Common myeloid progenitor, CD34-positive (primary cell): ENCODE data around the gene ZFX.
"Not testable (repeated sequence)": the region's sequence is repeated elsewhere in the genome, so short reads cannot be mapped to it uniquely, and the experiment has no call there.

ENCODE experiments used
- CTCF ChIA-PET: fragments of 350-600 bp; sonication (Branson Sonifier 250); formaldehyde crosslinking; loops from one replicate; lab custom pipeline; 2021; ENCODE audit warnings: antibody characterized with exemption; lab: Charles Lee
- POLR2A ChIA-PET: fragments of 350-600 bp; sonication (Branson Sonifier 250); formaldehyde crosslinking; loops from one replicate; lab custom pipeline; 2021; ENCODE audit warnings: antibody characterized with exemption; lab: Charles Lee
- DNase-seq, 3 donors: peaks; one replicate each; pipeline versions ENCODE4 v3.0.0 to v3.0.0-alpha.2; 2013
- H3K27ac ChIP-seq, 2 experiments: 1 replicate in 1 of 2; 2 replicates in 1 of 2; pipeline ENCODE4 v1.7.0; 2013; ENCODE audit warnings: inconsistent platforms in 2 of 2, low read length in 2 of 2, mild to moderate bottlenecking in 2 of 2, low read depth in 1 of 2, moderate library complexity in 1 of 2; ENCODE audit not compliant: severe bottlenecking in 2 of 2, insufficient read depth in 1 of 2, poor library complexity in 1 of 2
- H3K27me3 ChIP-seq, 5 experiments: replicated peaks in 2 of 5; 1 replicate in 3 of 5; 2 replicates in 2 of 5; pipeline versions ENCODE4 v1.6.1 to v1.7.0; 2013; ENCODE audit warnings: low read length in 4 of 5, mild to moderate bottlenecking in 2 of 5, moderate library complexity in 2 of 5, inconsistent platforms in 1 of 5; ENCODE audit not compliant: insufficient read depth in 5 of 5, control insufficient read depth in 4 of 5
- H3K36me3 ChIP-seq, 4 experiments: 1 replicate in 2 of 4; 2 replicates in 2 of 4; pipeline versions ENCODE4 v1.6.1 to v1.7.0; 2013; ENCODE audit warnings: low read length in 3 of 4, control low read depth in 1 of 4, mild to moderate bottlenecking in 1 of 4; ENCODE audit not compliant: control insufficient read depth in 4 of 4, insufficient read depth in 4 of 4
- H3K4me1 ChIP-seq, 4 experiments: 1 replicate in 3 of 4; 2 replicates in 1 of 4; pipeline versions ENCODE4 v1.6.1 to v1.7.1; 2013; ENCODE audit warnings: low read length in 3 of 4, mild to moderate bottlenecking in 3 of 4, control low read depth in 1 of 4, inconsistent platforms in 1 of 4, moderate library complexity in 1 of 4; ENCODE audit not compliant: control insufficient read depth in 4 of 4, insufficient read depth in 4 of 4; ENCODE audit errors: control extremely low read depth in 1 of 4
- H3K4me3 ChIP-seq, 7 experiments: 1 replicate in 4 of 7; 2 replicates in 3 of 7; pipeline versions ENCODE4 v1.5.1 to v1.7.0; 2013; ENCODE audit warnings: mild to moderate bottlenecking in 7 of 7, low read length in 6 of 7, moderate library complexity in 6 of 7, inconsistent platforms in 2 of 7, low read depth in 2 of 7, control low read depth in 1 of 7; ENCODE audit not compliant: insufficient read depth in 4 of 7, control insufficient read depth in 1 of 7; ENCODE audit errors: extremely low read depth in 1 of 7
- H3K9me3 ChIP-seq, 5 experiments: 1 replicate in 4 of 5; 2 replicates in 1 of 5; pipeline versions ENCODE4 v1.6.1 to v1.7.1; 2013; ENCODE audit warnings: low read length in 4 of 5, mild to moderate bottlenecking in 2 of 5, inconsistent platforms in 1 of 5, low read depth in 1 of 5, moderate library complexity in 1 of 5; ENCODE audit not compliant: control insufficient read depth in 4 of 5, insufficient read depth in 2 of 5; ENCODE audit errors: control extremely low read depth in 1 of 5
- WGBS: methylation state at CpG from one replicate; pipeline ENCODE4 v1.1.5; 2013; ENCODE audit not compliant: insufficient coverage; 5-methylcytosine and 5-hydroxymethylcytosine counted together

The ZFX gene

GRCh38 chrX:24131476-24131875, 18.1 kb upstream of the ZFX start:
- no peaks in the 10 kb centered on the region for H3K4me1 ChIP-seq
- CTCF ChIA-PET, result no interaction called here
- no peak for DNase-seq
- H3K4me3 ChIP-seq, result no peak overlapping the region
- no peaks in the 10 kb centered on the region for H3K9me3 ChIP-seq
- no CpG with 5 or more reads among the region's 1 CpG for WGBS
- POLR2A ChIA-PET, result no interaction called here
- H3K27ac ChIP-seq, result no peak overlapping the region
- peaks cover 0 to 16% (median 0%) of the 10 kb centered on the region in 5 experiments for H3K27me3 ChIP-seq
- no peaks in the 10 kb centered on the region for H3K36me3 ChIP-seq

- DNase-seq, result no peak
- 83% methylated on average over 3 of the region's 5 CpGs for WGBS
- ChIA-PET CTCF (interaction anchor here (1.7 kb wide), 1 partner anchor 49 kb away, joined by 3 read pairs; no protein-coding TSS in a partner anchor), POLR2A (no interaction called here)
- Histone ChIP-seq H3K4me1 (no peaks in the 10 kb centered on the region), H3K27ac (no peak overlapping the region), H3K27me3 (peaks cover 0 to 21% (median 0%) of the 10 kb centered on the region in 5 experiments), H3K9me3 (no peaks in the 10 kb centered on the region), H3K4me3 (no peak overlapping the region), H3K36me3 (no peaks in the 10 kb centered on the region)
These were observed 16.2 kb upstream of the ZFX start for GRCh38 chrX:24133312-24133711.

DNA sequence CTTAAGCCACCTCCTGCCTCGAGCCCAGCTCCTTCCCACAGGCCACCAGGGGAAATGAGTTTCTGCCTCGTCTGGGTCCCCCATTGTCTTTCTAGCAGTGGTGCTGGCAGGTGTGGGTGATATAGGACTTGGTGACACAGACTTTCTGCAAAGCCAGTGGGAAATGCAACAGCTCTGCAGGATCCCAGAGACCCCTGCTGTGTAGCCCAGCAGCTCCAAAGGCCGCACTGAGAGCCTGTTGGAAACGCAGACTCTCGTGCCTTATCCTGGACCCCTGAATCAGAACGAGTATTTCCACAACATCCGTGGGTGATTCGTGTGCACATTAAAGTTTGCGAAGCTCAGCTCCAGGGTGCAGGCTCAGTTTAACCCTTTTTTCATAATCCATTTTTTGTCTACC, 13.8 kb upstream of the ZFX start:
- H3K27me3 ChIP-seq, result peaks cover 0 to 21% (median 0%) of the 10 kb centered on the region in 5 experiments
- H3K27ac ChIP-seq, H3K4me3 ChIP-seq, DNase-seq, H3K9me3 ChIP-seq, CTCF ChIA-PET, POLR2A ChIA-PET, H3K4me1 ChIP-seq, H3K36me3 ChIP-seq: not testable (repeated sequence)
- WGBS, result 66% methylated on average over 7 of the region's 9 CpGs

- Histone ChIP-seq H3K4me3 (no peak overlapping the region), H3K9me3 (no peaks in the 10 kb centered on the region), H3K36me3 (no peaks in the 10 kb centered on the region), H3K27me3 (peaks cover 0 to 13% (median 0%) of the 10 kb centered on the region in 5 experiments), H3K4me1 (no peaks in the 10 kb centered on the region), H3K27ac (no peak overlapping the region)
- POLR2A ChIA-PET, result no interaction called here
- CTCF ChIA-PET, result no interaction called here
- DNase-seq, result no peak
These were observed 12.3 kb upstream of the ZFX start for GRCh38 chrX:24137192-24137591.

GRCh38 chrX:24143982-24144381, 5.5 kb upstream of the ZFX start:
- H3K9me3 ChIP-seq, H3K27me3 ChIP-seq, H3K27ac ChIP-seq, CTCF ChIA-PET, POLR2A ChIA-PET, H3K4me3 ChIP-seq, DNase-seq, H3K36me3 ChIP-seq: not testable (repeated sequence)
- WGBS, result 93% methylated on average over 4 of the region's 6 CpGs
- H3K4me1 ChIP-seq, result peaks cover 4 to 30% (median 20%) of the 10 kb centered on the region in 4 experiments

GRCh38 chrX:24144528-24144927, 5.0 kb upstream of the ZFX start:
- ChIA-PET CTCF (no interaction called here), POLR2A (no interaction called here)
- 90% methylated on average over 6 of the region's 6 CpGs for WGBS
- peaks cover 4 to 30% (median 20%) of the 10 kb centered on the region in 4 experiments for H3K4me1 ChIP-seq
- no peak overlapping the region for H3K27ac ChIP-seq
- no peaks in the 10 kb centered on the region for H3K36me3 ChIP-seq
- H3K27me3 ChIP-seq, result no peaks in the 10 kb centered on the region
- H3K4me3 ChIP-seq, result no peak overlapping the region
- no peak for DNase-seq
- H3K9me3 ChIP-seq, result no peaks in the 10 kb centered on the region

DNA sequence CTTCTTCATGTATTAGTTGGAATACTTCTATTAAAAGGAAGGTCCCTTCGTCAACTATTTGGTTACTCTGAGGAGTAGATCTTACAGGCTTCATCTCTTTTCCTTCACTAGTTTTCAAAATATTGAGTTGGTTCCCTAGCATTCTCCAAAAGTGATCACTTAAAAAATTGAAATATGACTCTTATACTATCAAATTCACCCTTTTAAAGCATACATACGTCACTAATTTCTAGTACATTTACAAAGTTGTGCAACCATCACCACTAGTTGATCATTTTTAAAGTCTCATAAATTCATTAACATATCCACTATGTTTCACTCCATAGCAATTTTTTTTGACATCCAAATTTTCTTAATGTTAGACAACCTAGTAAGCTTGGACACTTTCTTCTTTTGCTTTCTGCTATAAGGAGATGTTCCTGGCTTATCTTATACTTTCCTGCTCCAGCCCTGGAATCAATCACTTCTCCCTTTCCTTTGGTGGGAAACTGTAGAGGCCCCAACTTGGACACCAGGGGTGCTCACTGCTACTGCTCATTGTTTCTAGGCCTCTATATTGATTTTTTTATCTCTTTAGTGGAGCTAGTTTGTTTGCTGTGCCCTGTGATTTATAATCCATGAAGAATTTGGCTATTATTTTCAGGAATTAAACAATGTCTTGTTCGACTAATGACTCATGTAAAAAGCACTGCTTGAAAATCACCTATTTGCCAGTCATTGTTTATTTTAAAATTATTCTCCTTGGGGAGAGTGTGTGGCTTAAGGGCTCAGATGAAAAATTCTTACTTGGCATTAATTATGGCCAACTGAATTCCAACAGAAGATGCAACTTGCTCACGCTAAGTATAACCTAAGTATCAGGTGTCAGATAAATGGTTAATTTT, 4.0 kb upstream of the ZFX start:
- no peaks in the 10 kb centered on the region for H3K36me3 ChIP-seq
- no peak overlapping the region for H3K27ac ChIP-seq
- H3K27me3 ChIP-seq, result no peaks in the 10 kb centered on the region
- POLR2A ChIA-PET, result no interaction called here
- H3K4me3 ChIP-seq, result no peak overlapping the region
- no CpG with 5 or more reads among the region's 4 CpGs for WGBS
- no peaks in the 10 kb centered on the region for H3K9me3 ChIP-seq
- no peak for DNase-seq
- peaks cover 4 to 30% (median 20%) of the 10 kb centered on the region in 4 experiments for H3K4me1 ChIP-seq
- CTCF ChIA-PET, result no interaction called here
